Neural progenitor cell (in vitro differentiated cells): Measurements from ENCODE around the gene SPTBN1. TPM values are rescaled to one million over a fixed set of nuclear protein-coding genes. Genes with fewer than 3 reads are reported as not detected.

Experiments
- DNase-seq: peaks from one replicate; pipeline ENCODE4 v3.0.0-alpha.2; 2016; ENCODE audit warnings: low spot score
- H2AFZ ChIP-seq: fragments of 200-600 bp; sonication (generic); replicated peaks from 2 replicates; pipeline ENCODE4 v1.6.1; 2016; ENCODE audit warnings: antibody characterized with exemption
- H3F3A ChIP-seq: fragments of 200-600 bp; sonication (generic); 2 replicates; pipeline ENCODE4 v1.6.1; 2016; ENCODE audit warnings: antibody characterized with exemption, low read depth
- H3K27ac ChIP-seq: fragments of 200-600 bp; sonication (generic); 2 replicates; pipeline ENCODE4 v1.5.1; 2016; ENCODE audit warnings: mild to moderate bottlenecking
- H3K27me3 ChIP-seq: fragments of 200-600 bp; sonication (generic); 2 replicates; pipeline ENCODE4 v1.6.1; 2016; ENCODE audit warnings: mild to moderate bottlenecking, moderate library complexity
- H3K36me3 ChIP-seq: fragments of 200-600 bp; sonication (generic); 2 replicates; pipeline ENCODE4 v1.5.1; 2016
- H3K4me1 ChIP-seq: fragments of 200-600 bp; sonication (generic); 2 replicates; pipeline ENCODE4 v1.6.1; 2016; ENCODE audit warnings: mixed run types
- H3K4me2 ChIP-seq: fragments of 200-600 bp; sonication (generic); 2 replicates; pipeline ENCODE4 v1.6.1; 2016
- H3K4me3 ChIP-seq: fragments of 200-600 bp; sonication (generic); 2 replicates; pipeline ENCODE4 v1.5.1; 2016
- H3K79me2 ChIP-seq: fragments of 200-600 bp; sonication (generic); 2 replicates; pipeline ENCODE4 v1.6.1; 2016; ENCODE audit warnings: low read depth
- H3K9ac ChIP-seq: fragments of 200-600 bp; sonication (generic); 2 replicates; pipeline ENCODE4 v1.6.1; 2016
- H3K9me3 ChIP-seq: fragments of 200-600 bp; sonication (generic); 2 replicates; pipeline ENCODE4 v1.5.1; 2016; ENCODE audit warnings: low read depth
- H4K20me1 ChIP-seq: fragments of 200-600 bp; sonication (generic); 2 replicates; pipeline ENCODE4 v1.6.1; 2016; ENCODE audit warnings: low read depth
- H3K27ac Mint-ChIP-seq: 3 replicates; pipeline ENCODE4 v1.8.0; 2021; ENCODE audit warnings: mixed read lengths
- H3K27me3 Mint-ChIP-seq: 2 replicates; pipeline ENCODE4 v1.8.0; 2022; ENCODE audit warnings: low read depth, mild to moderate bottlenecking, inconsistent platforms, moderate library complexity, mixed read lengths; ENCODE audit not compliant: insufficient read depth
- H3K36me3 Mint-ChIP-seq: 3 replicates; pipeline ENCODE4 v1.8.0; 2021; ENCODE audit warnings: mixed read lengths
- H3K4me1 Mint-ChIP-seq: 3 replicates; pipeline ENCODE4 v1.8.0; 2021; ENCODE audit warnings: mixed read lengths
- H3K4me3 Mint-ChIP-seq: 3 replicates; pipeline ENCODE4 v1.8.0; 2021; ENCODE audit warnings: mild to moderate bottlenecking, moderate library complexity, mixed read lengths
- H3K9me3 Mint-ChIP-seq: 3 replicates; pipeline ENCODE4 v1.8.0; 2020; ENCODE audit warnings: mixed read lengths
- EZH2 ChIP-seq: fragments of 200-600 bp; sonication (generic); IDR thresholded peaks from 2 replicates; pipeline ENCODE4 v1.6.1; 2017; ENCODE audit warnings: antibody characterized with exemption, mild to moderate bottlenecking, moderate library complexity
- EZH2phosphoT487 ChIP-seq: fragments of 200-600 bp; sonication (generic); IDR thresholded peaks from 2 replicates; pipeline ENCODE4 v1.6.1; 2017; ENCODE audit warnings: antibody characterized with exemption
- total RNA-seq: library from RNA; depleted of rRNA; stranded (reverse); fragments of >200 nt; gene quantifications from 2 replicates; pipeline ENCODE4 v1.2.3, GENCODE V29; 2015; ENCODE audit warnings: low replicate concordance
- TF ChIP-seq, protein P1 (sequence below): fragments of 200-600 bp; sonication (generic); IDR thresholded peaks from 2 replicates; pipeline ENCODE4 v1.5.1; 2017; ENCODE audit warnings: antibody characterized with exemption, mild to moderate bottlenecking

SPTBN1 gene
- total RNA-seq, 1 donor from 2014 or later = 94.2 TPM

- Histone ChIP-seq H3K27me3 (no peaks in the 10 kb centered on the region), H3K9me3 (no peaks in the 10 kb centered on the region), H3K4me2 (no peak overlapping the region), H3K4me1 (no peaks in the 10 kb centered on the region), H3K9ac (no peak overlapping the region), H3K36me3 (no peaks in the 10 kb centered on the region), H3K4me3 (no peak overlapping the region), H4K20me1 (no peaks in the 10 kb centered on the region), H3K27ac (no peak overlapping the region), H2AFZ (no peak overlapping the region), H3K79me2 (no peaks in the 10 kb centered on the region), H3F3A (no peaks in the 10 kb centered on the region)
- Mint-ChIP-seq H3K4me3 (no peak overlapping the region), H3K4me1 (peaks cover 4% of the 10 kb centered on the region), H3K9me3 (no peaks in the 10 kb centered on the region), H3K27me3 (no peaks in the 10 kb centered on the region), H3K27ac (no peak overlapping the region), H3K36me3 (no peaks in the 10 kb centered on the region)
- no peak for TF ChIP-seq EZH2
- TF ChIP-seq, protein P1, sequence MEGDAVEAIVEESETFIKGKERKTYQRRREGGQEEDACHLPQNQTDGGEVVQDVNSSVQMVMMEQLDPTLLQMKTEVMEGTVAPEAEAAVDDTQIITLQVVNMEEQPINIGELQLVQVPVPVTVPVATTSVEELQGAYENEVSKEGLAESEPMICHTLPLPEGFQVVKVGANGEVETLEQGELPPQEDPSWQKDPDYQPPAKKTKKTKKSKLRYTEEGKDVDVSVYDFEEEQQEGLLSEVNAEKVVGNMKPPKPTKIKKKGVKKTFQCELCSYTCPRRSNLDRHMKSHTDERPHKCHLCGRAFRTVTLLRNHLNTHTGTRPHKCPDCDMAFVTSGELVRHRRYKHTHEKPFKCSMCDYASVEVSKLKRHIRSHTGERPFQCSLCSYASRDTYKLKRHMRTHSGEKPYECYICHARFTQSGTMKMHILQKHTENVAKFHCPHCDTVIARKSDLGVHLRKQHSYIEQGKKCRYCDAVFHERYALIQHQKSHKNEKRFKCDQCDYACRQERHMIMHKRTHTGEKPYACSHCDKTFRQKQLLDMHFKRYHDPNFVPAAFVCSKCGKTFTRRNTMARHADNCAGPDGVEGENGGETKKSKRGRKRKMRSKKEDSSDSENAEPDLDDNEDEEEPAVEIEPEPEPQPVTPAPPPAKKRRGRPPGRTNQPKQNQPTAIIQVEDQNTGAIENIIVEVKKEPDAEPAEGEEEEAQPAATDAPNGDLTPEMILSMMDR = no peak
- TF ChIP-seq EZH2phosphoT487 = no peak
- no peak for DNase-seq
Observed at GRCh38 chr2:54543733-54544396, 87.7 kb downstream of the SPTBN1 start.

DNA sequence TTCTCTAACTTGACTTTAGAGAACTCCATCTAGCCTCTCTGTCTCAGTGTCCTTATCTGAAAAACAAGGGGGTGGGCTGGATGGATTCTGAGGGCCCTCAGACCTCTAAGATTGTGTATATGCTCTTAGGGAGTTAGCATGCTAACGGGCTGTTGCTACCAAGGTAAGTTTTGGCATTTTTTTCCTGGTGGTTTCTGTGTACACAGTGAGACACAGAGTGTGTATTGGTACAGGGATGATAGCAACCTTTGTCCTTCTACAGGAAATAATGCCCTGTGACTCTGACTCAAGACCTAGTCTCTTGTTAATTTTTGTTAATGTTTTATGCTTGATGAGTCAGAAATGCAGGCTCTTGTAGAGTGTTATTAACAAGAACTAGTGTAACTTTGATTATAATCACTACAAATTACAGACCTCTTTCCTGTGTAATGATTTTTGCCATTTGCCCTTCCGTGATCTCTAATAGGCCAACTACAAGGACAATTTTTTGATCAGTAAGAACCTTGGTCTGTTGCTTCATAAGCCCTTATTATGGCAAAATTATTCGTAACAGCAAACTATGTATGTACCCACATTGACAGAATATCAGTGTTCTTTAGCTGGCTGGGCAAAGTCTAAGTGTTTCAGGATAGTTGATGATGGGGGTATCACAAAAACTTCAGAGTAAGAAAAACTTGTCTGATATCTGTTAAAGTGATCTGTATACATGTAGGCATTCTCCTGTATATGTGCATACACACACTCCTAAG is 89.7 kb downstream of the SPTBN1 start:
- H3K9me3 ChIP-seq = no peaks in the 10 kb centered on the region
- no peaks in the 10 kb centered on the region for H3K36me3 ChIP-seq
- no peaks in the 10 kb centered on the region for H3K27me3 ChIP-seq
- TF ChIP-seq EZH2 = no peak
- TF ChIP-seq, protein P1 = no peak
- no peak for TF ChIP-seq EZH2phosphoT487
- H3K4me1 Mint-ChIP-seq = peaks cover 4% of the 10 kb centered on the region
- no peak overlapping the region for H3K4me3 ChIP-seq
- H2AFZ ChIP-seq = no peak overlapping the region
- peaks cover under 1% of the 10 kb centered on the region for H3K4me1 ChIP-seq
- H3K79me2 ChIP-seq = no peaks in the 10 kb centered on the region
- H3F3A ChIP-seq = no peaks in the 10 kb centered on the region
- no peak overlapping the region for H3K4me2 ChIP-seq
- no peak overlapping the region for H3K9ac ChIP-seq
- no peak for DNase-seq
- H4K20me1 ChIP-seq = no peaks in the 10 kb centered on the region
- no peak overlapping the region for H3K4me3 Mint-ChIP-seq
- no peak overlapping the region for H3K27ac ChIP-seq
- no peaks in the 10 kb centered on the region for H3K9me3 Mint-ChIP-seq
- H3K36me3 Mint-ChIP-seq = no peaks in the 10 kb centered on the region
- H3K27ac Mint-ChIP-seq = no peak overlapping the region
- H3K27me3 Mint-ChIP-seq = no peaks in the 10 kb centered on the region

GRCh38 chr2:54546518-54546917 is 90.4 kb downstream of the SPTBN1 start:
- H3K9me3 Mint-ChIP-seq = no peaks in the 10 kb centered on the region

More at GRCh38 chr2:54546518-54546917, 90.4 kb downstream of the SPTBN1 start:
- H3K4me2 ChIP-seq = no peak overlapping the region
- H3K9me3 ChIP-seq = no peaks in the 10 kb centered on the region
- no peak overlapping the region for H2AFZ ChIP-seq
- H3F3A ChIP-seq = no peaks in the 10 kb centered on the region
- H3K4me1 ChIP-seq = peaks cover 7% of the 10 kb centered on the region
- no peak overlapping the region for H3K4me3 ChIP-seq
- Mint-ChIP-seq H3K27ac (no peak overlapping the region), H3K4me1 (no peaks in the 10 kb centered on the region), H3K4me3 (no peak overlapping the region), H3K36me3 (no peaks in the 10 kb centered on the region), H3K27me3 (no peaks in the 10 kb centered on the region)
- no peaks in the 10 kb centered on the region for H3K36me3 ChIP-seq
- H3K79me2 ChIP-seq = no peaks in the 10 kb centered on the region
- no peak overlapping the region for H3K9ac ChIP-seq
- no peak for DNase-seq
- H3K27ac ChIP-seq = no peak overlapping the region
- H3K27me3 ChIP-seq = no peaks in the 10 kb centered on the region
- TF ChIP-seq EZH2phosphoT487 = no peak
- TF ChIP-seq, protein P1 = no peak
- TF ChIP-seq EZH2 = no peak
- no peaks in the 10 kb centered on the region for H4K20me1 ChIP-seq
